OCI-LY3 (cell line): Measurements from ENCODE around the gene PUDP.

Experiments
- H2AFZ ChIP-seq: fragments of 200-600, 300-600 bp; shearing (Covaris generic); 2 replicates; pipeline ENCODE4 v1.6.0; 2014; ENCODE audit warnings: antibody characterized with exemption, low read depth, low read length
- H3K27ac ChIP-seq: fragments of 200-600, 300-600 bp; sonication (generic); 2 replicates; pipeline ENCODE4 v1.5.1; 2014; ENCODE audit warnings: mild to moderate bottlenecking, low read length, moderate library complexity, mixed read lengths
- H3K27me3 ChIP-seq: fragments of 200-600, 300-600 bp; sonication (generic); 2 replicates; pipeline ENCODE4 v1.6.1; 2014; ENCODE audit warnings: low read depth, low read length, mixed read lengths
- H3K36me3 ChIP-seq: fragments of 200-600, 300-600 bp; sonication (generic); replicated peaks from 2 replicates; pipeline ENCODE3; 2014; ENCODE audit warnings: low read depth, low read length, mixed read lengths
- H3K4me1 ChIP-seq: fragments of 300-600, 200-600 bp; sonication (generic); 2 replicates; pipeline ENCODE4 v1.6.1; 2014; ENCODE audit warnings: low read length, mixed read lengths
- H3K4me2 ChIP-seq: fragments of 200-600, 300-600 bp; sonication (generic); 2 replicates; pipeline ENCODE4 v1.6.1; 2014; ENCODE audit warnings: low read length, mixed read lengths
- H3K4me3 ChIP-seq: fragments of 300-600, 200-600 bp; sonication (generic); 2 replicates; pipeline ENCODE4 v1.5.1; 2014; ENCODE audit warnings: antibody characterized with exemption, mild to moderate bottlenecking, low read length, moderate library complexity
- H3K79me2 ChIP-seq: fragments of 300-600, 200-600 bp; shearing (Covaris generic); 2 replicates; pipeline ENCODE4 v1.6.1; 2014; ENCODE audit warnings: mild to moderate bottlenecking, low read length, mixed read lengths
- H3K9ac ChIP-seq: fragments of 300-600, 200-600 bp; shearing (Covaris generic); 2 replicates; pipeline ENCODE4 v1.6.0; 2014; ENCODE audit warnings: mild to moderate bottlenecking, low read length, moderate library complexity
- H3K9me3 ChIP-seq: fragments of 200-600, 300-600 bp; shearing (Covaris generic); 2 replicates; pipeline ENCODE4 v1.6.1; 2014; ENCODE audit warnings: low read length, mixed read lengths; ENCODE audit not compliant: insufficient read depth
- H4K20me1 ChIP-seq: fragments of 200-600, 300-600 bp; sonication (generic); 2 replicates; pipeline ENCODE4 v1.6.1; 2016; ENCODE audit warnings: low read length, mixed read lengths; ENCODE audit not compliant: insufficient read depth
- CTCF ChIP-seq: fragments of 200-600, 300-600 bp; sonication (generic); IDR thresholded peaks from 2 replicates; pipeline ENCODE4 v1.5.1; 2014; ENCODE audit warnings: antibody characterized with exemption, low read length, low read depth
- EZH2phosphoT487 ChIP-seq: fragments of 200-600 bp; shearing (Covaris generic); IDR thresholded peaks from 2 replicates; pipeline ENCODE4 v1.6.1; 2018; ENCODE audit warnings: antibody characterized with exemption, mixed run types, low read depth

Gene PUDP

GRCh38 chrX:7155163-7155562 lies 7.2 kb upstream of the PUDP start:
- TF ChIP-seq CTCF (no peak), EZH2phosphoT487 (no peak)
- H3K4me3 ChIP-seq, result no peak overlapping the region
- H4K20me1 ChIP-seq, result no peaks in the 10 kb centered on the region
- H3K79me2 ChIP-seq, result no peaks in the 10 kb centered on the region
- peaks cover 6% of the 10 kb centered on the region for H3K4me1 ChIP-seq
- no peaks in the 10 kb centered on the region for H3K27me3 ChIP-seq
- H2AFZ ChIP-seq, result no peak overlapping the region
- no peaks in the 10 kb centered on the region for H3K36me3 ChIP-seq
- no peak overlapping the region for H3K9ac ChIP-seq
- H3K27ac ChIP-seq, result no peak overlapping the region
- H3K9me3 ChIP-seq, result no peaks in the 10 kb centered on the region
- H3K4me2 ChIP-seq, result no peak overlapping the region

- Histone ChIP-seq H3K9ac (no peak overlapping the region), H3K4me1 (peaks cover 12% of the 10 kb centered on the region), H2AFZ (no peak overlapping the region), H4K20me1 (no peaks in the 10 kb centered on the region), H3K79me2 (no peaks in the 10 kb centered on the region), H3K4me2 (no peak overlapping the region), H3K9me3 (no peaks in the 10 kb centered on the region), H3K27ac (no peak overlapping the region), H3K36me3 (no peaks in the 10 kb centered on the region), H3K27me3 (no peaks in the 10 kb centered on the region), H3K4me3 (no peak overlapping the region)
- TF ChIP-seq EZH2phosphoT487, result no peak
- TF ChIP-seq CTCF, result no peak
Observed at GRCh38 chrX:7154041-7154597, 6.2 kb upstream of the PUDP start.

GRCh38 chrX:7153231-7153630 lies 5.3 kb upstream of the PUDP start:
- Histone ChIP-seq H3K4me1 (peaks cover 17% of the 10 kb centered on the region), H3K9ac (no peak overlapping the region), H2AFZ (no peak overlapping the region), H3K4me3 (no peak overlapping the region), H3K27me3 (no peaks in the 10 kb centered on the region), H3K4me2 (no peak overlapping the region), H3K9me3 (no peaks in the 10 kb centered on the region), H3K27ac (no peak overlapping the region), H4K20me1 (no peaks in the 10 kb centered on the region), H3K79me2 (no peaks in the 10 kb centered on the region), H3K36me3 (no peaks in the 10 kb centered on the region)
- TF ChIP-seq EZH2phosphoT487 (no peak), CTCF (no peak)

- no peak overlapping the region for H2AFZ ChIP-seq
- no peak overlapping the region for H3K27ac ChIP-seq
- peaks cover 32% of the 10 kb centered on the region for H3K79me2 ChIP-seq
- no peaks in the 10 kb centered on the region for H3K9me3 ChIP-seq
- no peak overlapping the region for H3K9ac ChIP-seq
- H3K27me3 ChIP-seq, result no peaks in the 10 kb centered on the region
- no peaks in the 10 kb centered on the region for H3K36me3 ChIP-seq
- H3K4me2 ChIP-seq, result peak overlapping the region; percentile 68; the same call in 1 of the 2 replicates
- no peak for TF ChIP-seq EZH2phosphoT487
- TF ChIP-seq CTCF, result no peak
- H3K4me3 ChIP-seq, result no peak overlapping the region
- H4K20me1 ChIP-seq, result no peaks in the 10 kb centered on the region
- H3K4me1 ChIP-seq, result peaks cover 20% of the 10 kb centered on the region
Observed at GRCh38 chrX:7149411-7149810, 1.5 kb upstream of the PUDP start.
